Fibroblast of the aortic adventitia (primary cell): ENCODE data around the gene MOV10L1. TPM values are rescaled to one million over a fixed set of nuclear protein-coding genes. Genes with fewer than 3 reads are reported as not detected.

Experiments used
- DNase-seq: peaks from one replicate; pipeline ENCODE4 v3.0.0-alpha.2; 2010; ENCODE audit warnings: low read depth
- H3K4me3 ChIP-seq: 2 replicates; pipeline ENCODE4 v1.5.1; 2011; ENCODE audit warnings: low read depth, mild to moderate bottlenecking, control low read depth, low read length, moderate library complexity
- total RNA-seq: library from RNA; depleted of rRNA; stranded (reverse); fragments of >200 nt; gene quantifications from 2 replicates; pipeline ENCODE4 v1.2.3, GENCODE V29; 2012; ENCODE audit warnings: low replicate concordance
- TF ChIP-seq, protein P1 (sequence below): IDR thresholded peaks from 2 replicates; pipeline ENCODE4 v1.5.1; 2011; ENCODE audit warnings: mild to moderate bottlenecking, low read length, control low read depth, inconsistent platforms; ENCODE audit not compliant: insufficient read depth

MOV10L1 gene
- 5.1 and 12.0 TPM in 2 replicates for total RNA-seq

GRCh38 chr22:50089682-50090411 is at the start of gene MOV10L1:
MOV10L1 (plus strand) TSS chr22:50090006; CDS start chr22:50090089, 83 bp downstream.
- DNase-seq = no peak
- TF ChIP-seq, protein P1, sequence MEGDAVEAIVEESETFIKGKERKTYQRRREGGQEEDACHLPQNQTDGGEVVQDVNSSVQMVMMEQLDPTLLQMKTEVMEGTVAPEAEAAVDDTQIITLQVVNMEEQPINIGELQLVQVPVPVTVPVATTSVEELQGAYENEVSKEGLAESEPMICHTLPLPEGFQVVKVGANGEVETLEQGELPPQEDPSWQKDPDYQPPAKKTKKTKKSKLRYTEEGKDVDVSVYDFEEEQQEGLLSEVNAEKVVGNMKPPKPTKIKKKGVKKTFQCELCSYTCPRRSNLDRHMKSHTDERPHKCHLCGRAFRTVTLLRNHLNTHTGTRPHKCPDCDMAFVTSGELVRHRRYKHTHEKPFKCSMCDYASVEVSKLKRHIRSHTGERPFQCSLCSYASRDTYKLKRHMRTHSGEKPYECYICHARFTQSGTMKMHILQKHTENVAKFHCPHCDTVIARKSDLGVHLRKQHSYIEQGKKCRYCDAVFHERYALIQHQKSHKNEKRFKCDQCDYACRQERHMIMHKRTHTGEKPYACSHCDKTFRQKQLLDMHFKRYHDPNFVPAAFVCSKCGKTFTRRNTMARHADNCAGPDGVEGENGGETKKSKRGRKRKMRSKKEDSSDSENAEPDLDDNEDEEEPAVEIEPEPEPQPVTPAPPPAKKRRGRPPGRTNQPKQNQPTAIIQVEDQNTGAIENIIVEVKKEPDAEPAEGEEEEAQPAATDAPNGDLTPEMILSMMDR = no peak

DNA sequence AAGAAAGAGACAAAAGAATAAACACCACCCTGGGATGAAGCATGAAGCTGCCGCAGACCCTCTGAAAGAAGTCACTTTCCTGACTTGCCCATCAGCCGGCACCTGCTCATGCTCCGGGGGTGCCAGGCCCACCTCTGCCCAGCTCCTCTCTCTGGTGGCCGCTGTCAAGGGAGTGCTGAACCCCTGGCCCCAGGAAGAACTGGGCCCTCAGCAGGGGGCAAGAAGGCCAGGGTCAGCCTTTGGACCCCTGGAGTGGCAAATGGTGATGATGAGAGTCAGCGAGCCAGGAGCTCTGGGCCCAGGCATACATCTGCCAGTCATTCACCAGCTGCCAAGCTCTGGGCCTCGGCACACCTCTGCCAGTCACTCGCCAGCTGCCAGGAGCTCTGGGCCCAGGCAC is 49.1 kb upstream of the MOV10L1 start:
- H3K4me3 ChIP-seq = no peak overlapping the region
- TF ChIP-seq, protein P1 = no peak
- no peak for DNase-seq

More at GRCh38 chr22:50089682-50090411, at the start of gene MOV10L1:
- no peak within 1 kb of the TSS for H3K4me3 ChIP-seq

- DNase-seq = no peak
- TF ChIP-seq, protein P1 = no peak
- H3K4me3 ChIP-seq = no peak overlapping the region
Observed at GRCh38 chr22:50041361-50042065, 48.3 kb upstream of the MOV10L1 start.

GRCh38 chr22:50044485-50045118 is 45.2 kb upstream of the MOV10L1 start:
- DNase-seq = no peak
- TF ChIP-seq, protein P1 = no peak
- no peak overlapping the region for H3K4me3 ChIP-seq

- no peak overlapping the region for H3K4me3 ChIP-seq
- DNase-seq = no peak
- TF ChIP-seq, protein P1 = no peak
Observed at GRCh38 chr22:50045211-50046018, 44.4 kb upstream of the MOV10L1 start.

DNA sequence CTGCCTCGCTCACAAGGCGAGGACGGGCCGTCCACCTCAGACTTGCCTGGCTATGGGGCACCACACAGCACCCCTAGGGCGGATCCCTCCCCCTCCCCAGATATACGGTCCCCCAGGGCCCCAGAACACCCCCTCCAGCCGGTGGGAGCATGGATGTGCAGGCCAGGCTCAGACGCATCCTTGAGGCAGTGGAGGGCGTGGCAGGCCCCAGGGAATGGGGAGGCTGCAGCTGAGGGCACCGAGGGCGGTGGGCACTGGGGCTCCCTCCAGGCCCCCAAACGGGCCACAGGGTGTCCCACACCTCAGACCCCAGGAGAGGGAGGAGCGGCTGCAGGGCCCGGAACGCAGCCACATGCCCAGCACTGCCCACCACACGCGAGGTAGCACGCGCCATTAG is 43.8 kb upstream of the MOV10L1 start:
- TF ChIP-seq, protein P1 = no peak
- DNase-seq = no peak
- H3K4me3 ChIP-seq = no peak overlapping the region
